GM18870 (cell line): ENCODE measurements around the gene TRMT11.

Experiments
- ATAC-seq: cut with Tn5 transposase; IDR thresholded peaks from one replicate; pipeline ENCODE4 v1.9.1; 2021; ENCODE audit warnings: moderate library complexity; ENCODE audit not compliant: unreplicated experiment

TRMT11 gene

GRCh38 chr6:126072834-126073233 is 86.5 kb downstream of the TRMT11 start:
- ATAC-seq, result no peak

- ATAC-seq, result no peak
These were observed 89.2 kb downstream of the TRMT11 start for GRCh38 chr6:126075335-126076071.

- no peak for ATAC-seq
These were observed 90.8 kb downstream of the TRMT11 start for GRCh38 chr6:126076992-126077664.

GRCh38 chr6:126077810-126078776 is 91.8 kb downstream of the TRMT11 start:
- no peak for ATAC-seq

- no peak for ATAC-seq
These were observed 97.5 kb downstream of the TRMT11 start for GRCh38 chr6:126083875-126084274.

- peak; percentile 83 for ATAC-seq
These were observed 100.2 kb downstream of the TRMT11 start for GRCh38 chr6:126086560-126086959.
